ENCODE results near the gene RANGRF.
"Not testable (repeated sequence)": the region's sequence is repeated elsewhere in the genome, so short reads cannot be mapped to it uniquely, and the experiment has no call there.

Gene RANGRF

GRCh38 chr17:8288336-8289102 is at the start of gene RANGRF:
RANGRF (plus strand) TSS chr17:8288670; CDS start chr17:8288789, 119 bp downstream.
- DNase-seq, result peak; percentile 85

- DNase-seq, result no peak
Observed at GRCh38 chr17:8243827-8244226, 44.6 kb upstream of the RANGRF start.

- DNase-seq, result no peak
Observed at GRCh38 chr17:8244768-8245167, 43.7 kb upstream of the RANGRF start.

GRCh38 chr17:8248751-8249607 is 39.5 kb upstream of the RANGRF start, which contains the start of gene PFAS:
PFAS (plus strand) TSS chr17:8249289; CDS start chr17:8253938, 4,649 bp downstream.
- DNase-seq, result peak; percentile 91

- DNase-seq, result no peak
Observed at GRCh38 chr17:8249621-8250500, 38.6 kb upstream of the RANGRF start.

GRCh38 chr17:8251411-8251810 is 37.1 kb upstream of the RANGRF start:
- not testable (repeated sequence) for DNase-seq

- no peak for DNase-seq
Observed at GRCh38 chr17:8253801-8254200, 34.7 kb upstream of the RANGRF start.

GRCh38 chr17:8254881-8255280 is 33.6 kb upstream of the RANGRF start:
- no peak for DNase-seq

GRCh38 chr17:8255499-8255898 is 33.0 kb upstream of the RANGRF start:
- no peak for DNase-seq

GRCh38 chr17:8256291-8256690 is 32.2 kb upstream of the RANGRF start:
- DNase-seq, result no peak

GRCh38 chr17:8256691-8257090 is 31.8 kb upstream of the RANGRF start:
- DNase-seq, result no peak

GRCh38 chr17:8257801-8258200 is 30.7 kb upstream of the RANGRF start:
- no peak for DNase-seq

GRCh38 chr17:8264320-8264719 is 24.1 kb upstream of the RANGRF start:
- no peak for DNase-seq

- no peak for DNase-seq
Observed at GRCh38 chr17:8264836-8265542, 23.5 kb upstream of the RANGRF start.

- DNase-seq, result no peak
Observed at GRCh38 chr17:8266648-8267479, 21.6 kb upstream of the RANGRF start.

GRCh38 chr17:8267480-8268147 is 20.9 kb upstream of the RANGRF start:
- no peak for DNase-seq

GRCh38 chr17:8268550-8269298 is 19.7 kb upstream of the RANGRF start:
- no peak for DNase-seq

GRCh38 chr17:8272421-8272820 is 16.0 kb upstream of the RANGRF start:
- DNase-seq, result no peak

GRCh38 chr17:8273884-8274444 is 14.5 kb upstream of the RANGRF start:
- no peak for DNase-seq

GRCh38 chr17:8274816-8275215 is 13.7 kb upstream of the RANGRF start:
- no peak for DNase-seq

All from EL (cell line).